CMK (cell line): ENCODE measurements around the gene ECHS1.
"Not testable (repeated sequence)": the region's sequence is repeated elsewhere in the genome, so short reads cannot be mapped to it uniquely, and the experiment has no call there.

ENCODE experiments used
- DNase-seq: peaks from one replicate; pipeline ENCODE4 v3.0.0-alpha.2; 2010; ENCODE audit warnings: low read depth

ECHS1 gene

GRCh38 chr10:133324857-133325260, 48.3 kb downstream of the ECHS1 start:
- DNase-seq = no peak

GRCh38 chr10:133324198-133324792, 48.9 kb downstream of the ECHS1 start:
- no peak for DNase-seq

GRCh38 chr10:133322064-133322709, 51.0 kb downstream of the ECHS1 start:
- not testable (repeated sequence) for DNase-seq

- not testable (repeated sequence) for DNase-seq
Measured at GRCh38 chr10:133320852-133321422, 52.2 kb downstream of the ECHS1 start.

- peak; percentile 60 for DNase-seq
Measured at GRCh38 chr10:133318494-133319127, 54.5 kb downstream of the ECHS1 start.

GRCh38 chr10:133316732-133317131, 56.4 kb downstream of the ECHS1 start:
- no peak for DNase-seq

- DNase-seq = no peak
Measured at GRCh38 chr10:133316266-133316665, 56.9 kb downstream of the ECHS1 start.

- DNase-seq = no peak
Measured at GRCh38 chr10:133315847-133316246, 57.3 kb downstream of the ECHS1 start.

- no peak for DNase-seq
Measured at GRCh38 chr10:133314911-133315310, 58.2 kb downstream of the ECHS1 start.

- DNase-seq = no peak
Measured at GRCh38 chr10:133313192-133313591, 60.0 kb downstream of the ECHS1 start.

- DNase-seq = no peak
Measured at GRCh38 chr10:133312769-133313145, 60.4 kb downstream of the ECHS1 start.
